ENCODE measurements around the gene UBE2K.

DNA sequence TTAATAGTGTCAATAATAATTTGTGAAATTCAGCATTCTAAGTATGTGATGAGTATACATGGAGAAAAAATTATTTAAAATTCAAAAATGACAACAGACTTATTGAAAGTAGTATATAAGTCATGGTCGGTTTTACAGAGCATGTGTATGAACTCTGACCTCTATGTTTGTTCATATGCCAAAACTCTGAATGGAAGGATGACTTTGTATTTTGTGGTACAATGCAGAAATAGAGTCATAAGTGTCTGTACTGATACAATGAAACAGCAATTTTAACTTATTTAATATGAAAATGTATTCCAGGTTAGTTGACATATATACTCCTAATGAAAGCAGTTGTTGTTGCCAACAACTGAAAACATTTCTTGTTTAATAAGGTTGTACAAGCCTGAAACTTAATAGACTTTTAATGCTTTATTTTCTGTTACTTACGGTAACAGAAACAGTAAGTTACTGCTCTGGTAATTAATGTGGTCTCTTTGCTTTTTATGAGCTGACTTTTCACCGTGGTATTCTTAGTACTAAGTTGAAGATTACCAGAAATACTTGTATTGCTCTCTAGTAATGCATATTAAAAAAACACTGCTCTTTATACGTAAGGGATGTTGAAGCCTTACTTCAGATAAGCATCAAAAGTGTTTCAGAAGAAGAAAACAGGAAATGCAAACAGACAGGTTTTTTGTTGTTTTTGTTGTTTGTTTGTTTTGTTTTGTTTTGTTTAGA lies 1.9 kb downstream of the UBE2K start:
- TF ChIP-seq, protein P1, sequence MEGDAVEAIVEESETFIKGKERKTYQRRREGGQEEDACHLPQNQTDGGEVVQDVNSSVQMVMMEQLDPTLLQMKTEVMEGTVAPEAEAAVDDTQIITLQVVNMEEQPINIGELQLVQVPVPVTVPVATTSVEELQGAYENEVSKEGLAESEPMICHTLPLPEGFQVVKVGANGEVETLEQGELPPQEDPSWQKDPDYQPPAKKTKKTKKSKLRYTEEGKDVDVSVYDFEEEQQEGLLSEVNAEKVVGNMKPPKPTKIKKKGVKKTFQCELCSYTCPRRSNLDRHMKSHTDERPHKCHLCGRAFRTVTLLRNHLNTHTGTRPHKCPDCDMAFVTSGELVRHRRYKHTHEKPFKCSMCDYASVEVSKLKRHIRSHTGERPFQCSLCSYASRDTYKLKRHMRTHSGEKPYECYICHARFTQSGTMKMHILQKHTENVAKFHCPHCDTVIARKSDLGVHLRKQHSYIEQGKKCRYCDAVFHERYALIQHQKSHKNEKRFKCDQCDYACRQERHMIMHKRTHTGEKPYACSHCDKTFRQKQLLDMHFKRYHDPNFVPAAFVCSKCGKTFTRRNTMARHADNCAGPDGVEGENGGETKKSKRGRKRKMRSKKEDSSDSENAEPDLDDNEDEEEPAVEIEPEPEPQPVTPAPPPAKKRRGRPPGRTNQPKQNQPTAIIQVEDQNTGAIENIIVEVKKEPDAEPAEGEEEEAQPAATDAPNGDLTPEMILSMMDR (conservative IDR thresholded peaks at IDR 0.05; ENCODE audit: low read depth, low read length): no peak
- TF ChIP-seq EZH2 (IDR thresholded peaks at IDR 0.05; ENCODE audit: low read length, unreplicated experiment): no peak

Measured in PC-3 (cell line).